ENCODE results near the gene PDE4D.
"Not testable (repeated sequence)": the region's sequence is repeated elsewhere in the genome, so short reads cannot be mapped to it uniquely, and the experiment has no call there.

PDE4D gene

GRCh38 chr5:59768152-59769040, 125.1 kb downstream of the PDE4D start:
- DNase-seq (ENCODE audit: low spot score), result peak; percentile 25

GRCh38 chr5:59767681-59768151, 125.8 kb downstream of the PDE4D start:
- no peak for DNase-seq (ENCODE audit: low spot score)

GRCh38 chr5:59767211-59767605, 126.3 kb downstream of the PDE4D start:
- DNase-seq (ENCODE audit: low spot score), result no peak

- DNase-seq (ENCODE audit: low spot score), result no peak
These were observed 126.9 kb downstream of the PDE4D start for GRCh38 chr5:59766427-59767210.

DNA sequence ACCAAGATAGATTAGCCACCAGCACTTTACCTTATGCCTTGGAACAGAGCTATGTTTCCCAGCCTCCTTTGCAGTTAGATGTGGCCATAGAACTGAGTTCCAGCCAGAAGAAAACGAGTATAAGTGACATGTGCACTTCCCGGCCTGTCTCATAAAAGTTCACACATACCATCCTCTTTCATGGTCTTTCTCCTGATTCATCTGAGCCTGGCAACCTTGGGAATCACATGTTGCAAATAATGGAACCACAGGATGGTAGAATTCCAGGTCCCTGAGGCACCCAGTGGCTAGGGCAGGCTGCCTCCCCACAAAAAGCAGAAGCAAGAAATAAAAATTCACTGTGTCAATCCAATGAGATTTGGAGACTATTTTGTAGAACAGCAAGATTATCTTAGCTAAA, 128.1 kb downstream of the PDE4D start:
- DNase-seq (ENCODE audit: low spot score), result no peak

GRCh38 chr5:59764361-59764760, 129.2 kb downstream of the PDE4D start:
- no peak for DNase-seq (ENCODE audit: low spot score)

DNA sequence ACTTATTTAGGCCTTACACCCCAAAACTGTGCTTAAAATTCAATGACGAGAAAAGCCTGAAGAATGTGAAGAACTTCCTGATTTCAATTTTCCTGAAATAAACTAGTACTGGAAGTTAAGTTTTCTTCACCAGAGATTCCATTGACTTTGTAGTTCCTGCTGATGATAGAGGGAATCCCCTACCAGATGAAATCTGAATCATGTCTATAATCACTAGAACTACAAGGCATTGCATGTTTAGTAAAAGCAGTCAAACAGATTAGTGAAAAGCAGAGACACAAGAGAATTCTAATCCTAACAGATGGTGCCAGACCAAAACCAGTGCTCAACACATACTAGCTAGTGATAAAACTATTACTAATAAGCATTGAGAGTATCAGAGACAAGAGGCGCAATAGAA, 130.0 kb downstream of the PDE4D start:
- DNase-seq (ENCODE audit: low spot score), result no peak

GRCh38 chr5:59762232-59762631, 131.3 kb downstream of the PDE4D start:
- DNase-seq (ENCODE audit: low spot score), result not testable (repeated sequence)

DNA sequence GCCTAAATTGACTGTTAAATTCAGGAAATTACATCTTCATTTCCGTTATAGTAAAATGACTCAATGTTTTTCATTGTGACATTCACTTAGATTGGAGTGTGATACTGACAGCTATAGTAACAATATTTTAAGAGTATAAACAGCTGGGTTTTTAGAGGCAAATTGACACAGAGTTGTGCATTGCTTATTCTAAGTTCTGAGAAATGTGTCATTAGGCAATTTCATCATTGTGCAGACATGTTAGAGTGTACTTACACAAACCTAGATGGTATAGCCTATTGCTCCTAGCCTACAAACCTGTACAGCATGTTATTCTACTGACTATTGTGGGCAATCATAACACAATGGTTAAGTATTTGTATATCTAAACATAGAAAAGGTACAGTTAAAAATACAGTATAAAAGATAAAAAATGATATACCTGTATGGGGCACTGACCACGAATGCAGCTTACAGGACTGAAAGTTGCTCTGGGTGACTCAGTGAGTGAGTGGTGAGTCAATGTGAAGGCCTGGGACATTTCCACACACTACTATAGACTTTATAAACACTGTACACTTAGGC, 132.7 kb downstream of the PDE4D start:
- no peak for DNase-seq (ENCODE audit: low spot score)

DNA sequence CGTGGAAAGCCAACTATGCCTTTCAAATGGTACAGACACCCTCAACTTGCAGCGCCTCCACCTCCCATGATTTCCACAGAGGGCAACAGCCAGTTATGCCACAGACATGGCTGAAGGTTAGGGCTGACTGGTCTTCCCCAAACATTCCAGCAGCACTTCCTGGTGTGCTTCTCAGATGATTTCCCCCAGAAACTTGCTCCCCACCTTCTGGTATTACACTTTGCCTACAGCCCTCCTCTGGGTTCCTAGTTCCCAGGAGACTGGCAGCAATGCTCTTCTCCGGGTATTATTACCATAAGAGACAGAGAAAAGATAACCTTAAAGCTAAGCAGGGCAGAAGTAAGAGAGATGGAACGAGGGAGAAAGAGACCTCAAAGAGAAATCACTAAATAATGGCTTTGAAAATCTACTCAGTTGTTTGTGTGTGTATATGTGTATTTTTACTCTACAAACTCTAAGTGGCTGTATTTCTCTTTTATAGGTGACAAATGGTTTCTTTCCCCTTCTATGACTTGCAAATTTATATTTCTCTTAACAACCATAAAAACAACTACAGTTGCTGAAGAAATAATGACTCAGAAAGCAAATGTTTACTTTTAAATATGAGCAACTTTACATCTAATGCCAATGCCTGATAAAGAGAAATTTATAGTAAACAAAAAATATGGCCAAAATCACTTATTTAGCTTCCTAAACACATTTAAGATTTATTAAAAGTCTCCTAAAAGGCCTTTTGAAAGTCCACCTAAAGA, 133.8 kb downstream of the PDE4D start:
- DNase-seq (ENCODE audit: low spot score), result no peak

GRCh38 chr5:59758566-59758965, 135.0 kb downstream of the PDE4D start:
- no peak for DNase-seq (ENCODE audit: low spot score)

- no peak for DNase-seq (ENCODE audit: low spot score)
These were observed 136.1 kb downstream of the PDE4D start for GRCh38 chr5:59757442-59757841.

GRCh38 chr5:59756373-59757035, 137.0 kb downstream of the PDE4D start:
- DNase-seq (ENCODE audit: low spot score), result no peak

GRCh38 chr5:59755476-59755875, 138.1 kb downstream of the PDE4D start:
- no peak for DNase-seq (ENCODE audit: low spot score)

- DNase-seq (ENCODE audit: low spot score), result no peak
These were observed 139.9 kb downstream of the PDE4D start for GRCh38 chr5:59753599-59753998.

DNA sequence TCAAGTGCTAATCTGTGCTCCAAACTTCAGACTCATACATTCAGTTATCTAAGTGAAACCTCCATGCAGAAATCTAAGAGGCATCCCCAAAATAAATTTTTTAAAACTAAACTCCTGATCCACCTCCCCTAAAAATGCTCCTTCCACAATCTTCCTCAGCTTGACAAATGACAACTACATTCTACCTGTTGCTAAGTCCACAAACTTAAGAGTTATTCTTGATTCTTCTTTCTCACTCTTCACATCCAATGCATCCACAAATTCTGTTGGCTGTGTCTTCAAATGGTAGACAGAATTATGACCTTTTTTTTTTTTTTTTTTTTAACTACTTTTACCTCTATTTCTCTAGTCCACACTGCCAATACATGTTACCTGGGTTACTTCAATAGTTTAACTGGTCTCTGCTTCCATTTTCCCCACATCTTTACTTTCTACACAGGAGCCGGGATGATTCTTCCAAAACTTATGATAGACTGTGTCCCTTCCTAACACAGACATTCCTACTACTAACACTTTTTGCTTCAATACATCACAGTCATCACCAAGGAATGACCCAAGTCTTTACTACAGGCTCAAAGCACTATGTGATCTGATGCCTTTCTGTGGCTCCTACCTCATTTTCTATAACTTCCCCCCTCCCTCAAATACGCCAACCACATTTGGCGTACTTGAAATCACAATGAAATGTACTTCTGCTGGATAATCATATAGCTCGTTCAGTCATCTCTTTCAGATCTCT, 143.6 kb downstream of the PDE4D start:
- no peak for DNase-seq (ENCODE audit: low spot score)

DNA sequence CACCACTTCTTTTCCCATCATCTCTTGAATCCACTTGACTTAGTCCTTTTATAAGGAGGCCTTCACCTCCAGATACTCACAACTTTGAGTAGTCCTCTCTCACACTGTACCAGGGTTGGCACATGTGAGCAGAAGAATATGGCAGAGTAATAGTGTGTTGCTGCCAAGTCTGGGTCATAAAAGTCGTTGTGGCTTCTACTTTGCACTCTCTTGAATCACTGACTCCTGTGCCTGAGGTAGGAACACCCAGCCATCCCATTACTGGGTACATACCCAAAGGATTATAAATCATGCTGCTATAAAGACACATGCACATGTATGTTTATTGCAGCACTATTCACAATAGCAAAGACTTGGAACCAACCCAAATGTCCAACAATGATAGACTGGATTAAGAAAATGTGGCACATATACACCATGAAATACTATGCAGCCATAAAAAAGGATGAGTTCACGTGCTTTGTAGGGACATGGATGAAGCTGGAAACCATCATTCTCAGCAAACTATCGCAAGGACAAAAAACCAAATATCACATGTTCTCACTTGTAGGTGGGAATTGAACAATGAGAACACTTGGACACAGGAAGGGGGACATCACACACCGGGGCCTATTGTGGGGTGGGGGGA, 145.4 kb downstream of the PDE4D start:
- DNase-seq (ENCODE audit: low spot score), result not testable (repeated sequence)

DNA sequence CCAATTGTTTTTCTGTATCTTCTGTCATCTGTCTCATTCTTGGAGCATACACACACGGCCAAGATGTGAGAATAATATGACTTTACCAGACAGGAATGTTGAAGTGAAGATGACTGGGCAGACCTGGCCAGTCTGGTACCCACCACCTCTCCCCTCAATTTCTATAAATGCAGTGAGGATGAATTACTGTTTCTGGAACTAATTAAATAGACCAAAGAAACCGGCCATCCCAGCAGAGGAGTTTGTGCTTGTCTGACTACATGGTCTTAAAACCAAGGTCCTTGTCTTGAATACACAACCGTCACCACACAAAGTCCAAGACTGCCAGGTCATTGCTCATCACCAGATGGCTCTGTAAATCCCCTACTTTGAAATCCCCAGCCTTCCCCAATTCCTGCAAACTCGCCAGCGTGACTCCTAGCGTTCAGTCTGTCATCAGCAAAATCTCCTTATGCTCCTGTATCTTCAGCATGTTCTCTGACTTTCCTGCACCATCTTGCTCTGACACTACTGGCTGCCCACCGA, 147.2 kb downstream of the PDE4D start:
- no peak for DNase-seq (ENCODE audit: low spot score)

GRCh38 chr5:59745415-59745863, 148.1 kb downstream of the PDE4D start:
- no peak for DNase-seq (ENCODE audit: low spot score)

GRCh38 chr5:59744531-59744992, 149.0 kb downstream of the PDE4D start:
- no peak for DNase-seq (ENCODE audit: low spot score)

All from globus pallidus (tissue), 1 donor.